HUES48 (cell line): Measurements from ENCODE around the gene SLC7A1.

ENCODE experiments used
- H3K27ac ChIP-seq: one replicate; pipeline ENCODE4 v1.7.0; 2013; ENCODE audit warnings: low read depth, low read length, inconsistent platforms
- H3K27me3 ChIP-seq: 2 replicates; pipeline ENCODE4 v1.6.1; 2013; ENCODE audit warnings: mild to moderate bottlenecking, low read length; ENCODE audit not compliant: control insufficient read depth, insufficient read depth
- H3K36me3 ChIP-seq: 2 replicates; pipeline ENCODE4 v1.6.1; 2013; ENCODE audit warnings: low read length; ENCODE audit not compliant: control insufficient read depth, insufficient read depth
- H3K4me1 ChIP-seq: 2 replicates; pipeline ENCODE4 v1.6.1; 2013; ENCODE audit warnings: mild to moderate bottlenecking, low read length; ENCODE audit not compliant: control insufficient read depth, insufficient read depth
- H3K4me3 ChIP-seq: 2 replicates; pipeline ENCODE4 v1.5.1; 2013; ENCODE audit warnings: mild to moderate bottlenecking, low read depth, low read length
- H3K9ac ChIP-seq: 2 replicates; pipeline ENCODE4 v1.6.1; 2013; ENCODE audit warnings: mild to moderate bottlenecking, low read depth, low read length, moderate library complexity
- H3K9me3 ChIP-seq: 2 replicates; pipeline ENCODE4 v1.6.1; 2013; ENCODE audit warnings: low read length; ENCODE audit not compliant: control insufficient read depth, insufficient read depth

SLC7A1 gene

DNA sequence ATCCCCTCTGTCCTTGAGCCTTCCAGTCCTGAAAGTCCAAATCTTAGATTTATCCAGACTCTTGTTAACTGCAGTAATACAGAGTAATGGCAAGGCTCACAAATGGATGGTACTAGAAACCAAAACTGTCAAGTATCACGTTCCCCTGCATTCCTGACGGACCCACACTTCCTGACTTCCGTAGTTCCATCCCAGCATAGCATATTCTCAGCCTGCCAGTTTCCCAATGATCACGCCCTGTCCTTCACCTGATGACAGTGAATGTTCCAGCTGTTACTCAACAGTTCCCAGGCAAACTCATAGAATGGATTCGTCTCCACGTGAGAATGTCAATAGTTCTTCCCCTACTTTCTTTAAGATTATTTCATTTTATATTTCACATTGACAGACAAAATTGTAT is 33.6 kb downstream of the SLC7A1 start:
- peaks cover 33% of the 10 kb centered on the region for H3K4me1 ChIP-seq
- H3K36me3 ChIP-seq = no peaks in the 10 kb centered on the region
- H3K9ac ChIP-seq = no peak overlapping the region
- no peaks in the 10 kb centered on the region for H3K27me3 ChIP-seq
- no peaks in the 10 kb centered on the region for H3K9me3 ChIP-seq
- H3K27ac ChIP-seq = no peak overlapping the region
- no peak overlapping the region for H3K4me3 ChIP-seq

DNA sequence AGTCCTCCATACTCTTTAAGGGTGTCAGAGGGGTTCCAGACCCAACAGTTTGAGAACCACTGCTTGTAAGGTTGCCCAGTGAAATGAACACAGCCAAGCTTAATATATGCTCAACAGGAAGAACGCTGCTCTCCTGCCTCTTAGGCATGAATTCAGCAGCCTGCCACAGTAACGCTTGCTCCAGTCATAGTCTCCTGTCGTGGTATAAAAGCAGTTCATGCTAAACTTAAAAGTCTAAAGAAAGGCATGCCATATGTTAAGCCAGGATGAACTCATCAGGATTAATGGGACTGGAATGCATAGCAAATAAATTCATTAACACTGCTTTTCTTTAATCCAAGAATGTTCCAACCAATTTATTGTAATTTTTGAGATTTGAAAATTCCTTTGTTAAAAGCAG is 38.7 kb downstream of the SLC7A1 start:
- Histone ChIP-seq H3K27ac (no peak overlapping the region), H3K27me3 (no peaks in the 10 kb centered on the region), H3K4me3 (no peak overlapping the region), H3K9me3 (no peaks in the 10 kb centered on the region), H3K36me3 (peaks cover 20% of the 10 kb centered on the region), H3K9ac (no peak overlapping the region), H3K4me1 (no peaks in the 10 kb centered on the region; the same call in 1 of the 2 replicates)

DNA sequence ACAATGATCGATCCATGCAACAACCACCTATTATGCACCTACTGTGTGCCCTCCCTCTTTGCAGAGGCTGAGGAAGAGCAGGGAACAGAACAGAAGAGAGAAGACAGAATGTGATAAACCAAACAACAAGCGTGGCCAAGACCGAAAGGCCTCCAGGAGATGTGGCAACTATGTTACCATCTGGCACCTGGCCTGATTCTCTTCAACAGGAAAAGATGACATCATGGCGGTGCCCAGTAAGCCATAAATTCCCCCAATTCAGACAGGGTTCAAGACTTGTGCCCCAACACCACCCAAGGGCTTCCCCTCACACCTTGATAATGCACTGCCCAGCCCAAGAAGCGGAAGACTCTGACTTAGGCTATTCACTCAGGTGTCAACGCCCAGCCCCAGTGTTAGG is 44.3 kb downstream of the SLC7A1 start:
- peaks cover 49% of the 10 kb centered on the region for H3K36me3 ChIP-seq
- H3K9me3 ChIP-seq = no peaks in the 10 kb centered on the region
- no peaks in the 10 kb centered on the region for H3K27me3 ChIP-seq
- no peaks in the 10 kb centered on the region; the same call in 1 of the 2 replicates for H3K4me1 ChIP-seq
- H3K27ac ChIP-seq = no peak overlapping the region
- H3K4me3 ChIP-seq = no peak overlapping the region
- H3K9ac ChIP-seq = no peak overlapping the region

DNA sequence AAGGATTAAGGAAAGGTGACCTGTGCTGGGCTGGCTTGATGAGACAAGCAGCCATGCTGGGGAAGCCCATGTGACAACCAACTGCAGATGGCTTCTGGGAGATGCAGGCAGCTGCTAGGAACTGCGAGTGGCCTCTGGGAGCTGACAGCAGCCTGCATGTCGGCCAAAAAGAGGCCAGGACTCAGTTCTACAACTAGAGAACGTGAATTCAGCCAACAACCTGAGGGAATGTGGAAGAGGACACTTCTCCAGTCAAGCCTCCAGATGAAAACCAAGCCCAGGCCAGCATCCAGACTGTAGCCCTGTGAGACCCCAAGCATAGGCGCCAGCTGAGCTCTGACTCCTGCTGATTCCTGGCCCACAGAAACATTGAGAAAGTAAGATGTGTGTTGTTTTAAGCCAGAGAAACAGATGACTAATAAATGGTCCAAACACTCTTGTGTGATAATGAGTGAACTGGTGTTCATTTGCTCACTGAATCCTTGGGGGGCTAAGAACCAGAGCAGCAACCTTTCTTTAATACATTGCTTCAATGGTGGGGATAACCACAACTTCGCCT is 45.0 kb downstream of the SLC7A1 start:
- Histone ChIP-seq H3K27ac (no peak overlapping the region), H3K4me1 (no peaks in the 10 kb centered on the region; the same call in 1 of the 2 replicates), H3K27me3 (no peaks in the 10 kb centered on the region), H3K4me3 (no peak overlapping the region), H3K9ac (no peak overlapping the region), H3K9me3 (no peaks in the 10 kb centered on the region), H3K36me3 (peaks cover 51% of the 10 kb centered on the region)

DNA sequence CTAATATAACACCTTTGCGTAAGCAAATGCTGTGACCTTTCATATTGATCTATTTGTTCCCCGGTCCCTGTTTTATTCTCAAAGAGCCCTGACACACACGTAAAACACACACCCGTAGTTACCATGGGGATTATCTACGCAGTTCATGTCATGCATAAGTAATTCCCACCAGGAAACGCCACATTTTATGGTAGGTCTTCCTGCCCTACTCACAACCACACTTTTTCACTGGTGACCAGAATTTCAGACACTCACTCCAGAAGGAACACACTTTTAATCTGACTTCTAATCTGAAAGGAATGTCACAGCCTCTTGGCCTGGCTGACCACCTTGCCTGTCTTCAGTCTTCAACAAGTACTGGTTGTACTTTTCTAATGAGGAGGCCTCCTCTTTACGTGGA is 46.8 kb downstream of the SLC7A1 start:
- H3K9me3 ChIP-seq = no peaks in the 10 kb centered on the region
- no peak overlapping the region for H3K9ac ChIP-seq
- no peak overlapping the region for H3K27ac ChIP-seq
- no peak overlapping the region for H3K4me3 ChIP-seq
- H3K36me3 ChIP-seq = peaks cover 56% of the 10 kb centered on the region
- H3K4me1 ChIP-seq = no peaks in the 10 kb centered on the region; the same call in none of the 2 replicates
- H3K27me3 ChIP-seq = no peaks in the 10 kb centered on the region

DNA sequence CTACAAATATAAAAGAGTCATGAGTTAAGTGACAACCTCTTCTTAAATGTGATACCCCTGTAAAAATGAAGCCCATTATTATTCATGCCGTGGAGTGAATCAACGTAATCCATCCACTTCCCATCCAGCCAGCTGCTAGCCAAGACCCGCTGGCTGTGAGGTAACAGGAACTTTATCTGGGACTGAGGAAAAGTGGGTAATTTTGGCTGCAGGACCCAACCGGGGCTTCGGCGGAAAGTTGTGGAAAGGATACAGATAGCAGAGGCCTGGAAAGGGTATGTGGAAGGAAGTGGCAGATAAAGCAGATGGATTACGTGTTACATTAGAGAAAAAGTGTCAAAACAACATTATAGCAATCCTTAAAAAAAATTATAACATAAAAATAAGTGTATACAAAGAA is 48.3 kb downstream of the SLC7A1 start:
- no peaks in the 10 kb centered on the region for H3K9me3 ChIP-seq
- H3K27ac ChIP-seq = no peak overlapping the region
- H3K4me3 ChIP-seq = no peak overlapping the region
- no peaks in the 10 kb centered on the region for H3K27me3 ChIP-seq
- peaks cover 40% of the 10 kb centered on the region for H3K36me3 ChIP-seq
- H3K4me1 ChIP-seq = no peaks in the 10 kb centered on the region; the same call in none of the 2 replicates
- no peak overlapping the region for H3K9ac ChIP-seq

DNA sequence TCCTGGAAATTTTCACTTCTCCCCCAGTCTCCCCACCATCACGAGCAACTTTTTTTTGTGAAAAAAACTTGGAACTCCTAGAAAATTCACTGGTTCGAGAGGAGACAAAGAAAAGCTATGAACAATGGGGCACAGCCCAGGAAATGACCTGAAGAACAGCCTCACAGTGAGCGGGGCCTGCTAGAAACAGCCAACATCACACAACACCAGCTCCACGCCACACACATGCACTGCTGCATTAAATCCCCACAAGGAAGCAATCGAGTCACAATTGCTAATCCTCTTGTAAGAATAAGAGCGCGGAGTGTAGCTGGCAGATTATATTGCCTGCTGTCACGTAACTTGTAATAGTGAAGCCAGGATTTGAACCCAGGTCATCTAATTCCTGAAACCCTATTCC is 48.8 kb downstream of the SLC7A1 start:
- Histone ChIP-seq H3K36me3 (peaks cover 35% of the 10 kb centered on the region), H3K4me3 (no peak overlapping the region), H3K9ac (no peak overlapping the region), H3K4me1 (no peaks in the 10 kb centered on the region; the same call in none of the 2 replicates), H3K27me3 (no peaks in the 10 kb centered on the region), H3K9me3 (no peaks in the 10 kb centered on the region), H3K27ac (no peak overlapping the region)

DNA sequence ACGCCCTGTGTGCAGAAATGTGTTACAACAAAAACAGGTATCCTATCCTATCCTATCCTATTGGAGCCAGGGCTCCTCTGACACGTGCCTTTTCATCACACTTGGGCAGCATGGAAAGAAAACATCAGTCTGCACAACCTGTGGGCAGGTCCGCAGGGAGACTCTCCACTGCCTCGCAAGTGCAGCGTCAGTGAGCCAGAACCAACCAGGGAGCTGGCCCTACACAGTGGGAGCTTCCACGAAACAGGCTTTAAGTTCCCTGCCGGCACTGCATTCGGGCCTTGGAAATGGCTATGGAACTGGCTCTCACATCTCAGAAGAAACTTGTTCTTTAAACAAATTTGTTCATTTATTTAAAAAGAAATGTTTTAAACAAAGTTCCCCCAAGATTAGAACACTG is 49.5 kb downstream of the SLC7A1 start:
- Histone ChIP-seq H3K36me3 (peaks cover 29% of the 10 kb centered on the region), H3K9me3 (no peaks in the 10 kb centered on the region), H3K4me1 (peaks cover under 1% of the 10 kb centered on the region)

DNA sequence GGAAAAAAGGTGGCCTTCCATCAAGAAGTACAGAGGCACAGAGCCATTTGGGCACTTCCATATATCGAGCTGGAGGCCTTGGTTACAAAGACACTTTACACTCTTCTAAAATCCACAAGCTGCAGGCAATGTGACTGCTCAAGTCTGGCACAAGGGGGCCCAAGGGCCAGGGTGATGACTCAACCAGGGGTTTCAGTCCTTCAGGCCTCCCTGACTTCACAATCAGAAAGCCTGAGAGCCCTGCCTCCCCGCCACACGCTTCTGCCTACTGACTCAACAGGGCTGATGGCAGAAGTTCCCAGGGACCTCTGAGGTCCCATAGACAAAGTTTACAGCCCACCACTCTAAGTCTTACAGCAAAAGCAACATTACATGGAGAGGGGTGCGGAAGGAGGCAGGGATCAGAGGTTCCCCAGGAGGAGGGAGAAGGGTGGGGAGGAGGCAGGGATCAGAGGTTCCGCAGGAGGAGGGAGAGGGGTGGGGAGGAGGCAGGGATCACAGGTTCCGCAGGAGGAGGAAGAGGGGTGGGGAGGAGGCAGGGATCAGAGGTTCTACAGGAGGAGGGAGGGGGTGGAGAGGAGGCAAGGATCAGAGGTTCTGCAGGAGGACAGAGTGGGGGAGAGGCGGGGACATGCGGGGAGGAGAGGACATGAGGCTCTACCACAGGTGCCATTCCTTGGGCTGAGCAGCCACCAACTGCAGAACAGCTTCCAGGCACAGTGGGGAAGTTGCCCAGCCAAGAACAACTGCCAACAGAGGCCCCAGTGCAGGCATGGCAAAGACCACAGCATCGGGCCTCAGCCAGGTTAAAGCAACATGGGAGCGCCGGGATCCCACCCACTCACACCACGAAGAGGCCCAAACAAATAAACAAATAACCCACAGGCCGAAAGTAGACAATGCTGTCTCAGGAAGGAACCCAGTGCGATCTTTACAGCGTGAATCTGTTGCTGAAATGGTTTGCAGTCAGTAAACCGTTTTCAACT is 52.0 kb downstream of the SLC7A1 start:
- no peaks in the 10 kb centered on the region for H3K27me3 ChIP-seq
- no peak overlapping the region for H3K9ac ChIP-seq
- no peak overlapping the region for H3K4me3 ChIP-seq
- H3K27ac ChIP-seq = no peak overlapping the region
- no peaks in the 10 kb centered on the region for H3K9me3 ChIP-seq
- H3K36me3 ChIP-seq = peaks cover 11% of the 10 kb centered on the region
- peaks cover 11% of the 10 kb centered on the region for H3K4me1 ChIP-seq

More for the DNA sequence above, 49.5 kb downstream of the SLC7A1 start:
- H3K27ac ChIP-seq = no peak overlapping the region
- H3K4me3 ChIP-seq = no peak overlapping the region
- no peak overlapping the region for H3K9ac ChIP-seq
- no peaks in the 10 kb centered on the region for H3K27me3 ChIP-seq

DNA sequence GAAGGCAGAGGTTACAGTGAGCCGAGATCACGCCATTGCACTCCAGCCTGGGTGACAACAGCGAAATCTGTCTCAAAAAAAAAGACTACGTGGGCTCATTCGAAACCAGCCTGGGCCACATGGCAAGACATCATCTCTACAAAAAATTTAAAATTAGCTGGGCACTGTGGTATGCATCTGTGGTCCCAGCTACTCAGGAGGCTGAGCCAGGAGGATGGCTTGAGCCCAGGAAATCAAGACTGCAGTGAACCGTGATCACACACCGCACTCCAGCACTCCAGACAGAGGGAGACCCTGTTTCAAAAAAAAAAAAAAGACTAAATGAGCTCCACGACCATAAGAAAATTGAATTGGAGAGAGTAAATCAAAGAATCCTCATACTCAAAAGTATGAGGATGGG is 53.1 kb downstream of the SLC7A1 start:
- peaks cover 11% of the 10 kb centered on the region for H3K4me1 ChIP-seq
- H3K4me3 ChIP-seq = no peak overlapping the region
- no peak overlapping the region for H3K27ac ChIP-seq
- no peaks in the 10 kb centered on the region for H3K9me3 ChIP-seq
- peaks cover 11% of the 10 kb centered on the region for H3K36me3 ChIP-seq
- H3K9ac ChIP-seq = no peak overlapping the region
- H3K27me3 ChIP-seq = no peaks in the 10 kb centered on the region

DNA sequence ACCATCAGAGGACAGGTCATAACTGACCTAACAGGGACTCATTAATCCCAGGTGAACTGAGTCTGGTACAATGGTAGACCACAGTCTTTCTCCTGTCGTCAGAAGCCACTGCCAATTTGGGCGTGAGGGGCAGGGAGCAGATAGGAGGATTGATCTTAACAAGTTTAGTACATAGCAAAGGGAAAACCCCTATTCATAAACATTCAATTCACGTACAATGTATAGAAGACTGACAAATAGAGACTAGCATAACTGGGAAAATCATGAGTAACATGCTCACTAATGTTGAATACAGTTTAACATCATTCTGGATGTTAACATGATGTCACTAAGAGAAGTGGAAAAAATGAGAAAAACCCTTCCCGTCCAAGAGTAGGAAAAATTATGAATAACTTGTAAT is 54.1 kb downstream of the SLC7A1 start:
- H3K4me3 ChIP-seq = no peak overlapping the region
- H3K9me3 ChIP-seq = no peaks in the 10 kb centered on the region
- H3K27me3 ChIP-seq = no peaks in the 10 kb centered on the region
- no peak overlapping the region for H3K9ac ChIP-seq
- no peak overlapping the region for H3K27ac ChIP-seq
- peaks cover 11% of the 10 kb centered on the region for H3K4me1 ChIP-seq
- H3K36me3 ChIP-seq = peaks cover 13% of the 10 kb centered on the region
